ENCODE results near the gene CMC4.

Gene CMC4, protein sequence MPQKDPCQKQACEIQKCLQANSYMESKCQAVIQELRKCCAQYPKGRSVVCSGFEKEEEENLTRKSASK

DNA sequence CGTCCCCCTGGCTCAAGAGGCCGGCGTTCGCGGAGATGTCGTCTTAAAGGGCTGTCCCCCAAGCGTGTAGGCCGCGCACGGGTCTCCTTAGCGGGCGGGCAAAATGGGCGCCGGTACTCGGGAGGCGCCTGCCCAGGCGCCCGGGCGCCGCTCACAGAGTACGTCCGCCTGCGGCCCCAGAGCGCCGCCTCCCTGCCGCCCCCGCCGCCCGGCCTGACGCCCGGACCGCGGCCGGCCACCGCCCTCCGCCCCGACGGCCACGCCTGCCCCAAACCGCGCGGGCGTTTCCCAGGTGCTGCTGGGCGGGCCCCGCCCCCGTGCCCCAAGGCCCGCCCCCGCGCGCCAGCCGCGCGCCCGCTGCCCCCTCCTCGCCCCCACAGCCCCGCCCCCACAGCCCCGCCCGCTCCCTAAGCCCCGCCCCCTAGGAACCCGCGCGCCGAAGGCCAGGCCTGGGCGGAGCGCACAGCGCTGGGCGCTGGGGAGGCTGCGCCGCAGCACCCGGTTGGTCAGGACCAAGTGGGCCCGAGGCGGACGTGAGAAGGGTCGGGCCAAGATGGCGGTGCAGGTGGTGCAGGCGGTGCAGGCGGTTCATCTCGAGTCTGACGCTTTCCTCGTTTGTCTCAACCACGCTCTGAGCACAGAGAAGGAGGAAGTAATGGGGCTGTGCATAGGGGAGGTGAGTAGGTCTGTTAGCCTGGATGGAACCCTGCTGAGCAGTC is at the start of gene CMC4, which contains the start of the genes BRCC3 and MTCP1:
CMC4 (minus strand) TSS at position 162 of the 719 bp plus-strand sequence. CDS start 7,113 bp downstream, outside the sequence.
BRCC3 (plus strand) TSS at position 534 of the 719 bp plus-strand sequence; CDS start at position 554, 20 bp downstream.
MTCP1 (minus strand) TSS at position 162 of the 719 bp plus-strand sequence. CDS start 5,126 bp downstream, outside the sequence.
- peak; percentile 83 for DNase-seq
- in situ Hi-C loops (cut with MboI; ENCODE audit: low pct_unique_long_range_greater_than_20kb, low sequenced_read_pairs), result no loop called here

- in situ Hi-C loops (cut with MboI; ENCODE audit: low pct_unique_long_range_greater_than_20kb, low sequenced_read_pairs), result no loop called here
- DNase-seq, result no peak
Measured at GRCh38 chrX:155115174-155115819, 44.4 kb upstream of the CMC4 start.

GRCh38 chrX:155113097-155113496 is 42.2 kb upstream of the CMC4 start:
- in situ Hi-C loops (cut with MboI; ENCODE audit: low pct_unique_long_range_greater_than_20kb, low sequenced_read_pairs), result no loop called here
- DNase-seq, result no peak

- in situ Hi-C loops (cut with MboI; ENCODE audit: low pct_unique_long_range_greater_than_20kb, low sequenced_read_pairs), result no loop called here
- no peak for DNase-seq
Measured at GRCh38 chrX:155112171-155112570, 41.2 kb upstream of the CMC4 start.

DNA sequence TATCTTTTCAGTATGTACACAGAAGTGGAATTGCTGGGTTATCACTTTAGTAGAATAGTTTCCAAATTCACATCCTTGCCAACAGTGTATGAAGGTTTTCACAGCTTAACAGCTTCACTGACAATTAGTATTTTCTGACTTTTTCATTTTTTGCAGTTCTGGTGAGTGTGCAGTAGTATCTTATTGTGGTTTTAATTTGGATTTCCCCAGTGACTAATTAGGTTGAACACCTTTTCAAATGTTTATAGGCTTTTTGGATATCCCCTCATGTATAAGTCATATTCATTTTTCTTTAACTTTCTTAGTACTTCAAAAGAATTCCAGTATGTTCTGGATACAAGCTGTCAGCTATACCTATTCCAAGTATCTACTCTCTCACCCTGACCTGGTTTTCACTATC is 37.5 kb upstream of the CMC4 start:
- no peak for DNase-seq
- in situ Hi-C loops (cut with MboI; ENCODE audit: low pct_unique_long_range_greater_than_20kb, low sequenced_read_pairs), result no loop called here

- in situ Hi-C loops (cut with MboI; ENCODE audit: low pct_unique_long_range_greater_than_20kb, low sequenced_read_pairs), result no loop called here
Measured at GRCh38 chrX:155105919-155106318, 35.0 kb upstream of the CMC4 start.

DNA sequence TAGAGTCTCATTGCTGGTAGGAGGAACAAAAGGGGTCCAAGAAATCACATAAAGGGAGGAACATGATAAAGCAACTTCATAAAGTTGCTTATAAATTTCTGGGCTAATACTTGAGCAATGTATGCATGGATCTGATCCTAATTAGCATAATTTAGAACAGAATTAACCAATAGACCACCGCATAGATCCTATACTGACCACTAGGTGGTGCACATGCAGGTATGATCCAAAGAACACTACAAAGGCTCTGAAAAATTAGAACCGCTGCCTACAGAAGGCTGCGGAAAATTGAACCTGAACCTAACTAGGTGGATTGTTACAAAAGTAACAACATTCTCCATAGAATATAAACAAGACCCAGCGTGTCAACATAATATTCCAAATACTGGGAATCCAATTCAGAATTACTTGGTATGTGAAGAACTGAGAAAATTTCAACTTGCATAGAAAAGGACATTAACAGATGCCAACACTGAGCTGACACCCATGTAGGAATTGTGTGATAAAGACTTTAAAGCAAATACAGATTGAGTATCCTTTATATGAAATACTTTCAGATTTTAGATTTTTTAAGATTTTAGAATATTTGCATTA is 23.6 kb upstream of the CMC4 start:
- in situ Hi-C loops (cut with MboI; ENCODE audit: low pct_unique_long_range_greater_than_20kb, low sequenced_read_pairs), result no loop called here
- DNase-seq, result peak; percentile 65

More at GRCh38 chrX:155105919-155106318, 35.0 kb upstream of the CMC4 start:
- no peak for DNase-seq

DNA sequence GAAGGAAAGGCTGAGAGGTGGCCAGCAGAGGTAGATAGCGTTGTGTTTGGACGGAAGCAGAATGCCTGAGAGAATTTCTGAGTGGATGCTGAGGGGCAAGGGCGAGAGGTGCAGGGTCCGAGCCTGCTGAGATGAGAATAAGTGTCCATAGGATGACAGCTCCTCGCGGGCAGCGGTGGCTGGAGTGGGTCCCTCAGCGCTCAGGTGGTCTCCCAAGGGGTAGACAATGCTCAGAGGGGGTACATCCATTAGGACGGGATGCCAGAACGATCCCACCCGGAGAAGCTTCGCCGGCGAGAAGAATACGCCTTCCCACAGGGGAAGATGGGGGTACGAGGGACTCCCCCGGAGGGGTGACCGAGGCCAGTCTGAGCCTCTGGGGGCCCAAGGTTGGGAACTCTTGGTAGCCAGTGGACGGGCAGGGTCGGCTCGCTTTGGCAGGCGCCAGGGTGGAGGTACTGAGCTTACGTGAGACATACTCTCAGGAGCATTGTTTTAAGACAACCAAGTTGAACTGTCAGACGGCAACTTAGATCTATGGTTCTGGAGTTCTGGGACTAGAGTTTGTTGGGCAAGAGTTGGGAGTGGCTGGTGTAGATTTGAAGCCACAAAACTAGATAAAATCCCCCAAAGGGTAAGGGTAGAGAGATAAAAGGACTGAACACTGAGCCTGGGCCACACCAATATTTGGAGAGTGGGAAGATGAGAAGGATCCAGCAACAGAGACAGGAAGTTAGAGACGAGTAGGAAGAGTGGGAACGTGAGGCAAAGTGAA is 16.2 kb upstream of the CMC4 start:
- DNase-seq, result no peak
- in situ Hi-C loops (cut with MboI; ENCODE audit: low pct_unique_long_range_greater_than_20kb, low sequenced_read_pairs), result no loop called here

DNA sequence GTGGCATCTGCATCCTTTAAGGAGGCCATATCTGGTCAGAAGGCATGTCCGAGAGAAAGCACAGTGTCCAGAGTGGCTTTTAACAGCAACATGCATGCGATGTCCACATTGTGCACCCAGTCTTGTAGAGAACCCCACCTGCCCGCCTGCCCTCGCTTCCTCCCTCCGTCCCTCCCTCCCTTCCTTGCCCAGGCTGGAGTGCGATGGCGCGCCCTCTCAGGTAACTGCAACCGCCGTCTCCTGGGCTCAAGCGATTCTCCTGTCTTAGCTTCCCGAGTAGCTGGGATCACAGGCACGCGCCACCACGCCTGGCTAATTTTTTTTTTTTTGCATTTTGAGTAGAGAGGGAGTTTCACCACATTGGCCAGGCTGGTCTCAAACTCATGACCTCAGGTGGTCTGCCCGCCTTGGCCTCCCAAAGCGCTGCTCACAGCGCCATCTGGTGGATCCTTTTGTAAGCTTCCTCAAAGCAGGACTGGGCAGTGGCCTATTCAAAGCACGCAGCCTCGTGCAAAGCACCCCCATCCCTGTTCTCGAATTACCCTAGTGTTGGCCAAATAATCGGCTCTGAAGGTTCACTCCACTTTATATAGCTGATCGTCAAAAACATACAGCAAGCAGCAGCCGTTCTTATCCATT is 15.4 kb upstream of the CMC4 start:
- in situ Hi-C loops (cut with MboI; ENCODE audit: low pct_unique_long_range_greater_than_20kb, low sequenced_read_pairs), result no loop called here
- peak; percentile 35 for DNase-seq

GRCh38 chrX:155071694-155072280 is 851 bp upstream of the CMC4 start:
- no peak for DNase-seq
- in situ Hi-C loops (cut with MboI; ENCODE audit: low pct_unique_long_range_greater_than_20kb, low sequenced_read_pairs), result no loop called here

- in situ Hi-C loops (cut with MboI; ENCODE audit: low pct_unique_long_range_greater_than_20kb, low sequenced_read_pairs), result no loop called here
- DNase-seq, result no peak
Measured at GRCh38 chrX:155070663-155070974, 317 bp downstream of the CMC4 start.

DNA sequence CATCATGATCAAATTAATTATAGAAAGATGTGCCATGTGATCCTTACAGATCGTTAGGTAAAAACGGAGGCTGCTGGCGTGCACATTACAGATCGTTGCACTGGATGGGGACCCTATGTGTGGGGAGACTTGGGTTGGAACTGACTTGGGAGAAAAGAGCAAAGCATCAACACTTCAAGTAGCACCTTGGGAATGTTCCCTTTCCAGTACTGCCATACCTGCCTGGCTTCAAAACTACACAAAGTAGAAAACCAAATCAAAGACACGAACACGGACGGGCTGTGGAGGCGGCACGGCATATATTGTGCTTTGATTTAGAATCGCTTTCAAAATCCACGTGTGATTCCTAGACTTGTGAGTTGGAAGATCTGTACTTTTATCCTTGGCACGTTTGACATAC is 898 bp downstream of the CMC4 start:
- DNase-seq, result peak; percentile 49

GRCh38 chrX:155069414-155069813 is 1.5 kb downstream of the CMC4 start:
- DNase-seq, result no peak
- in situ Hi-C loops (cut with MboI; ENCODE audit: low pct_unique_long_range_greater_than_20kb, low sequenced_read_pairs), result no loop called here

More for the DNA sequence above, 898 bp downstream of the CMC4 start:
- in situ Hi-C loops (cut with MboI; ENCODE audit: low pct_unique_long_range_greater_than_20kb, low sequenced_read_pairs), result no loop called here

GRCh38 chrX:155068165-155068564 is 2.8 kb downstream of the CMC4 start:
- in situ Hi-C loops (cut with MboI; ENCODE audit: low pct_unique_long_range_greater_than_20kb, low sequenced_read_pairs), result no loop called here
- DNase-seq, result no peak

DNA sequence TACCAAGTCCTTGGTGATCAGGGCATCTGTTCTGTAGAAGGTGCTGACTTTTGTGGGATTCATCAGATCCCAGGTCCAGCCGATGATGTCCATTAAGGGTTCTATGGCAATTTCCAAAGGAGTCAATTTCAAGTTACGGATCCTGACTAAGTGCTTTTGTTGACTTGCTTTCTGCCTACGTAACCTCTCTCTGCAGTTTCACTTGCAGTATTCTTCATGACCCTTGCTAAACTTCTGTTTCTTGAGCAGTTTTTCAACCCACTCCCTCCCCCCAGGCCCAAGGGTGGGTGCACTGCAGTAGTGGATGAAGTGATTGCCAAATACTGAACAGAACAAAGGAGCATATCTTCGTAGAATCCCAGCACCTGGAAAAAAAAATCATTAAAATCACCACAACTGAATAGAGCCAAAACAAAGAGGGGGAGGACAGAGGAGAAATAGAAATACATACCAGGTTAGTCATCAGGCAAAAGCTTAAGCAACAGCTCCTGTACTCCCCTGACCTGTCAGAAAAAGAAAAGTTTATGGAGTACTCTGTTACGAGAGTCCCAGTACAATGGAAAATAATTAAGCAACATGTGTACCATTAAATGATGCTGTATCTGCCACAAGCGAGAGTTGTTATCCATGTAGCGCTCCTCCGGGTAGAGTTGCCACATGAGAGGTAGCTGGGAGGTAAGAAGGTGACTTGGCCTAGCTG is 5.8 kb downstream of the CMC4 start:
- in situ Hi-C loops (cut with MboI; ENCODE audit: low pct_unique_long_range_greater_than_20kb, low sequenced_read_pairs), result no loop called here
- no peak for DNase-seq

- in situ Hi-C loops (cut with MboI; ENCODE audit: low pct_unique_long_range_greater_than_20kb, low sequenced_read_pairs), result no loop called here
- no peak for DNase-seq
Measured at GRCh38 chrX:155061760-155062159, 9.2 kb downstream of the CMC4 start.

DNA sequence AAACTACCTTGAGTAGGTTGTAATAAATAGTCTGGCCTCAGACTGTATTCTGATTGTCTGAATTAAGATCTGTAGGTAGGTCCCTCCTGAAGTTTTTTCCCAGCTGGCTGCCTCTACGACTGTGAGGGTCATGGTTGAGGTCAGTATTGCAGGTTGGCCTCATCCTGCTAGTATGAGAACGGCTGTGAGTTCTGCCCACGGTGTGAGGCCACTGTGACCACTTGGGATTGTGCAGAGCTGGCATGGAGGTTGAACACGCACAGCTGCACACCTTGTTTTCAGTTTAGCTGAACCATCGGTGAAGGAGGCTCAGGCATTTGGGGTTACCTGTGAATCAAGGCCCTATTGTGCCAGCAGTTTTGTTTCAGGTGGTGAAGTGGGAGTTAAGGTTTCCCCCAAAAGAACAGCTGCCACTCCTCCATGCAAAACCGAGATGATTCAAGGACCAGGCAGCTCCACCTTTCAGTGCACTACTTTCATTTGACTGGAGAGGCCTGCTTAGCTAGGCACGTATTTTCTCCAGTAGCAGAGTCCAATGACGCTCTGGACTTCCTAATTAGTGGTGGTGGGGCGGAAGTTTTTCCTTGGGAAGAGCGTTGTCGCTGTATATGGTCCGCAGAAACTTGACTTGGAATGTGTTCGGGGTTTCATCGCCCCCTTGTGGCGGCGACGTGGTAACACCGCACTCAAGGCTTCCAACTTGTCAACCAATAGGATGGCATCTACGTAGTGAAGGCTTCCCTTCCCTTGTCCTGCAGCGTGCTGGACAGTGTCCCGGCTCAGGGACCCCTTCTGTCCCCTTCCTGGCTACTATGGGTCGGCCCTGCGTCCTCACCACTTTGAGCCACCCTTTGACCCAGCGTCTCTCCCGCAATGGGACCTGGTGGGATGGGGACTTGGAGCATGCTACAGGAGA is 13.8 kb downstream of the CMC4 start:
- DNase-seq, result peak; percentile 85
- in situ Hi-C loops (cut with MboI; ENCODE audit: low pct_unique_long_range_greater_than_20kb, low sequenced_read_pairs), result no loop called here

Data from KBM-7 (cell line).